Islet precursor cell (in vitro differentiated cells): ENCODE data around the gene LAMA4.
"Not testable (repeated sequence)": the region's sequence is repeated elsewhere in the genome, so short reads cannot be mapped to it uniquely, and the experiment has no call there.

Experiments
- DNase-seq: peaks from one replicate; pipeline ENCODE4 v3.0.0-alpha.2; 2018

Gene LAMA4

DNA sequence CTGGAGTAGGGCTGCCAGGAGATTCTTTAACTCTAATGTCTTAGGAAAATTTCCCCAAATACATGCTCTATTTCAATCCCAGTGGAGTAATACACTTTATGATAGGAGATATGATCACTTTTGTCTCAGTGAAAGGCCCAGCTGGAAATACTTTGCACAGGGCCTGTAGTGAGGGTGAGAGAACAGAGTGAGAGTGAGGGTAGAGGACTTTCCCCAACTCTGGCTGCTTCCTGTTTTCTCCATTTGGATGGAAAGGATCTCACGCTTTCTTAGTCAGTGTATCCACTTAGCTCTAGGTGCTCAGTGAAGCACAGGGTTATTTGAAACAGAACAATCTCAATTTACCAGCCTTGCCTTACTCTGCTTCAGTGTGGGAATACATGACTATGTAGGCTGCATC lies 130.4 kb downstream of the LAMA4 start:
- DNase-seq, result no peak

GRCh38 chr6:112122756-112123155 lies 131.6 kb downstream of the LAMA4 start:
- no peak for DNase-seq

DNA sequence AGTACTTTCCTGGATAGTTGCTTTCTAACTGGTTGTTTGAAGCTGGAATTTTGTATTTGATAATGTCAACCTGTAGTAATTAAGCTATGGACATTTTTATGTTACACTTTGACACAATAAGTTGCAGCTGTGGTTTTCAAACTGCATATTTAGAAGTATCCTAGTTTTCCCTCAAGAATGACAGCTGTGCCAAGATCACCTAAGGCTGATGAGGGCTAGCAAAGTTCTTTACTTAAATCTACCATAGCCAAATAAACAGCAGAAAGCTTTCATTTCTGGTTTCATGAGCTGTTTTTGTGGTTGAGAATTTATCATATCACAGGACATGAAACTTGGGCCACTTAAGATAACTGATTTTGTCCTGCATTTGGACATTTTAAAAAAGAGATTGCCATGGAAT lies 136.3 kb downstream of the LAMA4 start:
- no peak for DNase-seq

DNA sequence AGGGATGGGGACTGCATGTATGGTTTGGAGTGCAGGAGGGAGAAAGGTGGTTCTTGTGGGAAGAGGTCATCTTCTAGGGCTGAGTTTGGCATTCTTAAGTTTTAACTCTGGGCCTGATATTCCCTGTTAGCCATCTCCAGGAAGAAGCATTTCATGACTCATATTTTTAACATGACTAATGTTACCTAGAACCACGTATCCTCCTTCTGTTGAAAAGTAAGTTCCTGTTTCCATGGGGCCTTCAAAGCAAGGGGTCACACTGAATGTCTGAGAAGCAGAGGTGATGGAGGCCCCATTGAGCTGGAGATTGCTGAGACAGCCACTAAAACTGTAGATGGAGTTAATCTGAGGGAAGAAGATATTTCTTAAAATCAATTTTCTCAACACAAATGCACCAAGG lies 136.8 kb downstream of the LAMA4 start:
- no peak for DNase-seq

GRCh38 chr6:112116221-112116620 lies 138.1 kb downstream of the LAMA4 start:
- DNase-seq, result no peak

DNA sequence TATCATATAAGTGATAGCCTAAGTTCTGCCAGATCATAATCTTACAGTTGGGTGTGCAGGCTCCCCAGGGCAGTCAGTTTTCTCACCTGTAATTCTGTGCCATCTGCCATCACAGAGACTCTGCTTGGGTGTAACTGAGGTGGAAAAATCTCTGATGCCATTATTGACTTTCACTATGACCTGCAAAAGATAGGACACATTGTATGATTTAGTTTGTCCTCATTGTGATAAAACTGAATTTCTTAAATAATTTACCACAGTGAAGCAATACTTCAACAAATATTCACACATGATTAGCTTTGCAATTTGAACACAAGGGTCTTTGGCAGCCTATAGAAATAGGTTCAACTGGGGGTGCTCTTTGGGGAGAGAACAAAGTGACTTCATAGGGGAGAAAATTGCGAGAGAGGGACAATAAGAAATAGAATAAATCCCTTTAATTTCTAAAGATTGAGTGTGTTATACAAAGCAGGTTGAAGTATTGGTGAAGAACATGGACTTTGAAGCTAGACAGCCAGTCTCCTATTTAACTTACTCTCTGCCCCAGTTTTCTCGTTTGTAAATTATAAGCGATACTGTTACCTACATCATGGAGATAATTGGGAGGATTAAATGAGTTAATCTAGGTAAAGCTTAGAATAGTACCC lies 139.7 kb downstream of the LAMA4 start:
- DNase-seq, result no peak

DNA sequence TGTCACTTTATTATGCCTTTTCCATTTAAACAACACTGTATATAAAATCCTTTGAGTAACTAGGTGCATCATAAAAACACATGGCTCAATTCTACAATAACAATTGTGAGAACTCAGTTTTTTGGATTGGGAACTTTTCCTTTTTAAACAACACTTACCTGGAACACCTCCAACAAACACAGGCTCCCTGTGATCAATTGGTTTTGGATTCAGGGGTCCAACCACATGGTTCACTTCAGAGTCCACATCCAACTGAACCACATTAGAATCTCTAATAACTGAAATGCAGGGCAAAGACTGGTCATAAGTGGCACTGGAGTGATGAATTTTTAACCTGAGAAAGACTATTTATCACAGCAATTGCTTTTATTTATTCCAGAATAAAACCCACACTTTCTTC lies 140.4 kb downstream of the LAMA4 start:
- DNase-seq, result no peak

- DNase-seq, result no peak
Observed at GRCh38 chr6:112113431-112113830, 140.9 kb downstream of the LAMA4 start.

GRCh38 chr6:112109262-112109661 lies 145.1 kb downstream of the LAMA4 start:
- DNase-seq, result peak; percentile 57

DNA sequence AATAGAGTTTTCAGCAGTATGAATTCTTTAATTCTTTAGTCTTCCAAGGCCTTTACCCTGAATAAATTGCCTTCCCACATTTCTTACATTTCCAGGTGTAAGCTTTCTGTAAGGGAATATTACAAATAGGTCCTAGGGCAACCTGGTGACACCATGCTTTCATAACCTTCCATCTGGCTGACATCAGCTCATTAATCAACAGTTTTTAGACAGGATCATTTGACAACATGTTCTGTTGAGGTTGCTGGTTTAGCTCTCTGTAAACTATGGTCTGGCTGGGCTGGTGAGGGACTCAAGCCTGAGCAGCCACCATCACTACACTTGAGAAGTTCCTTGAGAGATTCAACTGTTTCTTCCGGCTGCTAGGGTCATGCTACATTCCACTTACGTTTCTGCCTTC lies 147.8 kb downstream of the LAMA4 start:
- no peak for DNase-seq

DNA sequence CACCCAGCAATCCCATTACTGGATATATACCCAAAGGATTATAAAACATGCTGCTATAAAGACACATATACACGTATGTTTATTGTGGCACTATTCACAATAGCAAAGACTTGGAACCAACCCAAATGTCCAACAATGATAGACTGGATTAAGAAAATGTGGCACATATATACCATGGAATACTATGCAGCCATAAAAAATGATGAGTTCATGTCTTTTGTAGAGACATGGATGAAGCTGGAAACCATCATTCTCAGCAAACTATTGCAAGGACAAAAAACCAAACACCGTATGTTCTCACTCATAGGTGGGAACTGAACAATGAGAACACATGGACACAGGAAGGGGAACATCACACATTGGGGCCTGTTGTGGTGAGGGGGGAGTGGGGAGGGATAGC lies 148.3 kb downstream of the LAMA4 start:
- DNase-seq, result not testable (repeated sequence)

DNA sequence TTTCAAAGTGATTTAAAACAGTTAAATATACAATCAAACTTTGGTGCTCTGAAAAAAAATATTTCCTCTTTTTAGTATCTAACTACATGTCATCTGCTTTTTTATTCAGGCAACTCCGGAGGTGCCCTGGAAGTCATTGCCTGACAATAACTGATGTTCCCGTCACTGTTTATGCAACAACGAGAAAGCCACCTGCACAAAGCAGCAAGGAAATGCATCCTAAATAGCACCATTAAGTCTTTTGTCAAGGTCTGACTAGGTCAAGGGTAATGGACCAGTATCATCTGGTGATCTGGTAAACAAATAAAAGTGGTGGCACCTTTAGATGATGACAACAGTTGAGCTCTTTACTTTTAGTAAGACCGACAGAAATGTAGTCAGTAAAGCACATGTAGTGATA lies 153.8 kb downstream of the LAMA4 start:
- no peak for DNase-seq

GRCh38 chr6:112096901-112097300 lies 157.5 kb downstream of the LAMA4 start:
- no peak for DNase-seq

DNA sequence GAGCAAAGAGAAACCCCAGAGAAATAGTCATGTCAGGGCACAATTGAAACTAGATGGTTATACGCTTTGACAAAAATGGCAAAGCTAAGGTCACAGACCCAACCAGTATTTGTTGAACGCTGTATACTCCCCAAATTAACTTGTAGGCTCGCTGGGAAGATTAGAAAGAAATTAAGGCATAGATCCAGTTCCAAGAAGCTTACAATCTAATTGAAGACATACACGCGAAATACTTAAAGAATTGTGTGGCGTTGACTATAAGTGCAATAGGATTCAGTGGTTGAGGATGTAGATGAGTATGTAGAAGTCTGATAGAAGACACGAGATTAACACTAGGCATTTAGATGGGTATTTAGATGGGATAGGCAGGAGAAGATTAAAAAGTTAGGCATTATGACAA lies 166.5 kb downstream of the LAMA4 start:
- no peak for DNase-seq

- DNase-seq, result peak; percentile 98
Observed at GRCh38 chr6:112087136-112087911, 167.0 kb downstream of the LAMA4 start, which contains the start of the genes FAM229B and TUBE1. TSS of gene FAM229B (plus strand) at chr6:112087591. CDS start at chr6:112099284, 11,693 bp downstream. TSS of gene TUBE1 (minus strand) at chr6:112087482. CDS start at chr6:112087434, 48 bp downstream.

DNA sequence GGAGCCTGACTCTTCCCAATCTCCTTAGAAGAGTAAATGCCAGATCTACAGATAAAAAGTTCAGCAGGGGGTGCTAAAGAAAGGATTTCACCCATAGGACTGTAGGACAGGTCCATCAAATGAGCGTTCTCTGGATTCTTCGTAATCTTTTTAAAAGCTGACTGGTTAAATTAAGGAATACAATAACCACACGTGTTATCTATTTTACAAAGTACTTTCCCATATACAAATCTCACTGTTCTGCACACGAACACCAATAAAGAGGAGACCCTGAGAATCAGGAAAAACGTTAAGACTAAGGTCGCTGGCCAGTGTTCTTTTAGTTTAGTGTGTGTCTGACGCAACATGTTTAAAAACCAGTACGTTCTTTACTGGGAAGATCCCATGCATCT lies 167.6 kb downstream of the LAMA4 start:
- no peak for DNase-seq

DNA sequence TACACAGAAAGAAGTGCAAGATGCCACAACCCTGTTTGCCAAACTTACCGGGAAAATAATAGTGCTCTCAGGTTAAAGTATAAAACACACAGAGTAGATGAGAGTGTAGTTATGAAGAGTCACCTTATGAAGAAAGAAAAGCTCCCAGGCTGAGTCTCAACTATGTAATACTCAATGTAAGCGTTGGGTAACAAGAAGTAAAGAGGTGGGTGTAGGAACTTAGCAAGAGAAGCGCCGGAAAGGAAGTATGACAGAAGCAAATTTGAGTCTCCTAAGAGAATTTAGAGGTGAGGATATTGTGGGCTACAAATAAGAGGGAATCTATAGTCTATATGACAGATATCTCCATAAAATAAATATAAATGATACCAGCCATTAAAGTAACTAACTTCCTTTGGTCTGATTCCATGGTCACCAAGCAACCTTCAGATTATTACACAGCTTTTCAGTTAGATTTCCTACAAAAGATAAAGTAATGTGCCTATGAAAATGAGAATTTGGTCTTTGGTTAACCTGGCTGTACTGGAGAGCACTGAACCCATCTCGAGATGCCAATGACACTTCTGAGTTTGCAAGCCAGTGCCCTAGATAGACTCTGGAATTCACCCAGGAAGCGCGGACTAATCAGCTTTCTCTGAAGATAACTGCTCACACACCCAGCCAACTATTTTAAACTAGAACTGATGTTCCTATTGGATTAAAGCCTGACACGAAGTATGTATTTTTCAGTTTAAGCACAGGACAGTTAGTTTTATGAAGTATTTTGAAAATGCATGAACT lies 168.9 kb downstream of the LAMA4 start:
- no peak for DNase-seq

DNA sequence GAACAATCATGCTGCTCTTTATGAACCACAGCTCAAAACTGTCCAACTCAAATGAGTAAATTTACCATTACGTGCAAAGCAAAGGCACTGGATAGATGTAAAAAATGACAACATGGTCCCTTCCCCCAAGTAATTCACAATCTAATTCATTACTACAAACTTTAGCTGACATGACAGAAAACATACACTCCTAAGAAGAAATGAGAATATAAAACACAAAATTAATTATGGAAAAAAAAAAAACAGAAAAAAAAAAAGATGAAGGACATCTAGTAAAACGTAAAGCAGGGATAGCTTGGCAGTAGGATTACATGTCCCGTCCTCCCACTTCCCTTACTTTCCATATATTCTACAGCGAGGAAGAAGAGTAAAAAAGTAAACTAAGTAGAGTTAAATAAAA lies 172.8 kb downstream of the LAMA4 start:
- no peak for DNase-seq

DNA sequence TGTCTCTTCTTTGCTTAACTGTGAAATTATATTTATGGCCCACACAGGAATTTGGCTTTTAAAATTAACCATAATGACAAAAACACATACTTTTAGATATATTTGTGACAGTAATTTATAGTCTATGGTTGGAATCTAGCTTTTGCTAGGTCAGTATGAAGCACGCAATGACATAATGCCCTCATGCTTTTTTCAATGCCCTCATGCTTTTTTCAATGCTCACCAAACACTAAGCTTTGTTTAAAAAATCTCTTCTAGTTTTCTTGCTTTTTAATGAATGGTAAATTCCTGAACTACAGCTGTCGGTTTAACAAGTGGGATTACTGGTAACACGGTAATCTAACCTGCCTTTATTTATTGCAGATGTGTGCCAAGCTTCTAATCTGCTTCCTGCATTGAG lies 187.8 kb downstream of the LAMA4 start:
- DNase-seq, result no peak

DNA sequence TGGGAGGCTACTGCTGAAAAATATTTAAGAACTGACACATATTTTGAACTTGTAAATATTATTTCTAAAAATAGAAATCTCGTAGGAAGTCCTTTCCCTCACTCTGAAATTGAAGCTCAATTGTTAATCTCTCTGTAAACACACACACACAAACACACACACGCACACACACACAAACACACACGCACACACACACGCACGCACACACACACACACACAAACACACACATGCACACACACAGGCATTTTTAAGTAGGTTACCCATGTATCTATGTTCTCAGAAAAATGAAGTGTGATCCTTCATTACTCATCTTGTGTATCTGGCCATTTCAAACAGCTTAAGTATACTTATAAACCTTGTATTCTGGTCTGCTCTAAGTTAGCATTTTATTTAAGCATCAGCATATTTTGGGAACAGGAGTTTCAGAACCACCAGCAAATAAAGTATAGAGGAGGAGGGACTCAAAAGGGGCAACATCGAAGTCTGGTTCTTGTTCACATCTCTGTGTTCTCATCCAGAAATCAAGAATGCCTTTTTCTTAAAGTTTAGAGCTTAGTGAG lies 188.9 kb downstream of the LAMA4 start:
- DNase-seq, result no peak

- no peak for DNase-seq
Observed at GRCh38 chr6:112062966-112063365, 191.4 kb downstream of the LAMA4 start.

DNA sequence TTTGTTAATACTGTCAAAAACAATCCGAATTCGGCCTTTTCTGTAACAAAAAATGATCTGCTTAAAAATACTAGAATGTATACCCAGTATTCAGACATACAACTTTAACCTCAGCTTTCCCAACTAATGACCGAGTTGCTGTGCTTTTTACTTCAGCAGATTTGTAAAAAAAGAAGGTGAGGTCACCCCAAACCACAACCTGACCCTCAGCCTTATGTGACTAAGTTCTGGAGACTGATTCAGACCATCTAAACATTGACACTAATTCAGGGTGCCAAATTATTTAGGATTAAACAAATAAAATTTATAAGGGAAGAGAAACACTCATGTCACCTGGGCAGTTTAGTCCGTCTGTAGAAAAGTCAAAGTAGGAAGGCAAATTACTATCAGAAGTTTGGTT lies 192.8 kb downstream of the LAMA4 start:
- no peak for DNase-seq
